GM18505 (cell line): ENCODE results near the gene TP53I11.

Source experiments
- ATAC-seq: cut with Tn5 transposase; IDR thresholded peaks from one replicate; pipeline ENCODE4 v1.9.1; 2021; ENCODE audit not compliant: unreplicated experiment
- POLR2A ChIP-seq: IDR thresholded peaks from 4 replicates; pipeline ENCODE4 v1.6.1; 2011; ENCODE audit warnings: borderline replicate concordance; ENCODE audit not compliant: insufficient read depth, insufficient read length; ENCODE audit errors: extremely low read depth

Gene TP53I11

GRCh38 chr11:44912270-44912987 lies 38.3 kb downstream of the TP53I11 start:
- TF ChIP-seq POLR2A: no peak
- ATAC-seq: no peak

- ATAC-seq: no peak
- TF ChIP-seq POLR2A: no peak
Measured at GRCh38 chr11:44911029-44911814, 39.5 kb downstream of the TP53I11 start.

GRCh38 chr11:44910591-44910990 lies 40.1 kb downstream of the TP53I11 start:
- no peak for TF ChIP-seq POLR2A
- ATAC-seq: no peak

GRCh38 chr11:44909557-44909956 lies 41.1 kb downstream of the TP53I11 start:
- no peak for TF ChIP-seq POLR2A
- no peak for ATAC-seq

- no peak for ATAC-seq
- no peak for TF ChIP-seq POLR2A
Measured at GRCh38 chr11:44906649-44907048, 44.0 kb downstream of the TP53I11 start.

- ATAC-seq: no peak
Measured at GRCh38 chr11:44905131-44905866, 45.4 kb downstream of the TP53I11 start.

GRCh38 chr11:44904261-44905020 lies 46.2 kb downstream of the TP53I11 start:
- TF ChIP-seq POLR2A: no peak
- ATAC-seq: no peak

More at GRCh38 chr11:44905131-44905866, 45.4 kb downstream of the TP53I11 start:
- no peak for TF ChIP-seq POLR2A

GRCh38 chr11:44903518-44903917 lies 47.2 kb downstream of the TP53I11 start:
- ATAC-seq: no peak
- no peak for TF ChIP-seq POLR2A

GRCh38 chr11:44903035-44903434 lies 47.6 kb downstream of the TP53I11 start:
- TF ChIP-seq POLR2A: no peak
- ATAC-seq: no peak

- ATAC-seq: no peak
- TF ChIP-seq POLR2A: no peak
Measured at GRCh38 chr11:44901786-44902185, 48.9 kb downstream of the TP53I11 start.

GRCh38 chr11:44901120-44901633 lies 49.5 kb downstream of the TP53I11 start:
- ATAC-seq: no peak
- no peak for TF ChIP-seq POLR2A

GRCh38 chr11:44899959-44900358 lies 50.7 kb downstream of the TP53I11 start:
- ATAC-seq: no peak
- no peak for TF ChIP-seq POLR2A

GRCh38 chr11:44893846-44894617 lies 56.7 kb downstream of the TP53I11 start:
- ATAC-seq: peak; percentile 73

More at GRCh38 chr11:44893846-44894617, 56.7 kb downstream of the TP53I11 start:
- TF ChIP-seq POLR2A: no peak
